ENCODE data around the gene RFX7. TPM values are rescaled to one million over a fixed set of nuclear protein-coding genes. Genes with fewer than 3 reads are reported as not detected.

The RFX7 gene
- total and polyA plus RNA-seq, 2 of the 8 experiments (the other 6 are each of a cell fraction or from before 2014, with no cell fraction given): 10.4 to 40.9 TPM

DNA sequence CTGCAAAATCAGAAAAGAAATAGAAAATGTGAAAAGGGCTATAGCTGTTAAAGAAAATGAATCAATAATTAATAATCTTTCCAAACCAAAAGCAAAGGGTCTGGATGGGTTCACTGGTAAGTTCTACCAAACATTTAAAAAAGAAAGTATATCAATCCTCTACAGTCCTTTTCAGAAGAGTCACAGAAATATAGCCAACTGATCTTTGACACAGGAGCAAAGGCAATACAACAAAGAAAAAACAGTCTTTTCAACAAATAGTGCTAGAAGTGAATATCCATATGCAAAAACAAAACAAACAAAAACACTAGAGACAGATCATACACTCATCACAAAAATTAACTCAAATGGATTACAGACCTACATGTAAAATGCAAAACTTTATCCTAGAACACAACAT is 32.6 kb downstream of the RFX7 start (continued):
- no peak for TF ChIP-seq CBX8 (IDR thresholded peaks at IDR 0.05; ENCODE audit: borderline replicate concordance, low read depth, low read length)
- TF ChIP-seq E2F6 (IDR thresholded peaks at IDR 0.05): no peak

Measured in H1 (cell line).